ENCODE measurements around the gene AP1G2. TPM values are rescaled to one million over a fixed set of nuclear protein-coding genes. Genes with fewer than 3 reads are reported as not detected.
A peak's percentile ranks its signal among the peaks of the same experiment; 100 is the strongest.

The AP1G2 gene
- total and polyA plus RNA-seq, 2 of the 13 experiments (the other 11 are each of a cell fraction or from before 2014, with no cell fraction given): 96.9 to 611 TPM

DNA sequence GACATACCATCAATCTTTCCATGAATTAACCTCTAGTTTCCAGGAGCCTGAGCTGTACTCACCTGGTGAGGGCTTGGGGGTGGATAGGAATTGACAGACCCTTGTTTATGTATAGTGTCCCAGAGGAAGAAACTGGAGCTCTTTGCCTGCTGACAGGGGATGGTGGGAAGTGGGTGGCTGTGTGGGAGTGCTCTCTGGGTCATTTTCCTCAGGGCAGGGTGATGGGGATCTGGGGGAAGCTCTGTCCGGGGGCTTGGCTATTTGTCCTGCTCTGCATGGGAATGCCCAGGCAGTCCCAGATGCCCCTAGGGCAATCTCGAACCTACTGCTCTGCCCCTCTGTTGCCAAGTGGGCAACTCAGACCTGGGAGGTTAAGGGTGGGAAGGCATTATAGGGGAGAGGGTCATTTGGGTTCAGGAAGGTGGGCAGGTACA, 46.8 kb upstream of the AP1G2 start (continued):
- TF ChIP-seq, protein P1, sequence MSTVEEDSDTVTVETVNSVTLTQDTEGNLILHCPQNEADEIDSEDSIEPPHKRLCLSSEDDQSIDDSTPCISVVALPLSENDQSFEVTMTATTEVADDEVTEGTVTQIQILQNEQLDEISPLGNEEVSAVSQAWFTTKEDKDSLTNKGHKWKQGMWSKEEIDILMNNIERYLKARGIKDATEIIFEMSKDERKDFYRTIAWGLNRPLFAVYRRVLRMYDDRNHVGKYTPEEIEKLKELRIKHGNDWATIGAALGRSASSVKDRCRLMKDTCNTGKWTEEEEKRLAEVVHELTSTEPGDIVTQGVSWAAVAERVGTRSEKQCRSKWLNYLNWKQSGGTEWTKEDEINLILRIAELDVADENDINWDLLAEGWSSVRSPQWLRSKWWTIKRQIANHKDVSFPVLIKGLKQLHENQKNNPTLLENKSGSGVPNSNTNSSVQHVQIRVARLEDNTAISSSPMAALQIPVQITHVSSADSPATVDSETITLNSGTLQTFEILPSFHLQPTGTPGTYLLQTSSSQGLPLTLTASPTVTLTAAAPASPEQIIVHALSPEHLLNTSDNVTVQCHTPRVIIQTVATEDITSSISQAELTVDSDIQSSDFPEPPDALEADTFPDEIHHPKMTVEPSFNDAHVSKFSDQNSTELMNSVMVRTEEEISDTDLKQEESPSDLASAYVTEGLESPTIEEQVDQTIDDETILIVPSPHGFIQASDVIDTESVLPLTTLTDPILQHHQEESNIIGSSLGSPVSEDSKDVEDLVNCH (CRISPR knock-in tag; IDR thresholded peaks at IDR 0.05): no peak
- no peak for TF ChIP-seq BRCA1 (CRISPR knock-in tag; IDR thresholded peaks at IDR 0.05)
- peak; percentile 53; the same call in 1 of the 2 replicates for TF ChIP-seq MTA1 (CRISPR knock-in tag; IDR thresholded peaks at IDR 0.05; ENCODE audit: borderline replicate concordance)
- TF ChIP-seq ZKSCAN5 (CRISPR knock-in tag; IDR thresholded peaks at IDR 0.05): no peak

- in situ Hi-C loops (cut with HindIII; ENCODE audit: extremely low pct_ligation_motif_present, low pct_unique_long_range_greater_than_20kb): no loop called here
- Histone ChIP-seq H3K9ac (ENCODE audit: insufficient read depth, low read depth, low read length) (peak overlapping the region; percentile 47), H3K4me2 (ENCODE audit: low read depth, low read length) (peak overlapping the region; percentile 86), H4K20me1 (ENCODE audit: insufficient read depth, low read length) (no peaks in the 10 kb centered on the region), H3K27ac (ENCODE audit: extremely low read length, insufficient read depth, low read length) (peak overlapping the region; percentile 89), H3K4me3 (replicated peaks in 1 of 3; ENCODE audit: insufficient read depth in 1 of 3, low read depth in 2 of 3, low read length in 3 of 3) (peak overlapping the region in 2 of 3 experiments; percentile 9 to 26; a peak in 3 of 6 replicates), H2AFZ (ENCODE audit: low read length) (no peak overlapping the region), H3K79me2 (ENCODE audit: insufficient read depth, low read length) (no peaks in the 10 kb centered on the region), H3K4me1 (ENCODE audit: insufficient read depth, low read length) (peaks cover 95% of the 10 kb centered on the region), H3K27me3 (ENCODE audit: control insufficient read depth in 1 of 2, insufficient read depth in 2 of 2, low read length in 2 of 2) (no peaks in the 10 kb centered on the region), H3K9me3 (ENCODE audit: low read length) (no peaks in the 10 kb centered on the region), H3K36me3 (replicated peaks in 1 of 2; ENCODE audit: control insufficient read depth in 1 of 2, insufficient read depth in 2 of 2, low read length in 2 of 2) (no peaks in the 10 kb centered on the region)
- intact Hi-C loops (cut with micrococcal nuclease; ENCODE audit: unreplicated experiment): loop anchor here (1.0 to 5.0 kb wide), 3 partner anchors 19 to 479 kb away; partner anchors contain the start of genes DHRS2 and PCK2
- peak; percentile 70 for ATAC-seq
- BruUV-seq (replicated peaks): no TSS peak
- peak; percentile 100 for DNase-seq (ENCODE audit: low spot score)
- ChIA-PET CTCF (ENCODE audit: low intra/inter-chr PET ratio, low total read pairs) (interaction anchor here (2.3 to 2.4 kb wide), 2 partner anchors 19 to 24 kb away, joined by 8 to 19 read pairs; no protein-coding TSS in a partner anchor), POLR2A (interaction anchor here (0.9 to 14.7 kb wide), 20 partner anchors 9 to 658 kb away, joined by 3 to 1105 read pairs (median 8); partner anchors contain the start of genes AP1G2, DHRS2, NRL and PABPN1)
- WGBS (ENCODE audit: low lambda C conversion rate): 6% methylated on average over 6 of the region's 6 CpGs
- peak; percentile 89 for FAIRE-seq
- TF ChIP-seq HNRNPUL1 (IDR thresholded peaks at IDR 0.05; ENCODE audit: low read depth, low read length) (peak; percentile 97), ZBTB10 (CRISPR knock-in tag; IDR thresholded peaks at IDR 0.05; ENCODE audit: borderline replicate concordance) (peak; percentile 62; the same call in 1 of the 2 replicates), TFDP2 (CRISPR knock-in tag; IDR thresholded peaks at IDR 0.05) (peak; percentile 74), SOX13 (IDR thresholded peaks at IDR 0.05) (0 out of 2 replicates have a peak, but pooled peaks have one; percentile 34), SOX13 (CRISPR knock-in tag; conservative IDR thresholded peaks at IDR 0.05 in 1 of 2, IDR thresholded peaks at IDR 0.05 in 1 of 2) (peak; percentile 29 to 93; a peak in 3 of 4 replicates), CEBPB (IDR thresholded peaks at IDR 0.05; ENCODE audit: borderline replicate concordance, low read depth, low read length) (no peak), STAT5B (CRISPR knock-in tag; IDR thresholded peaks at IDR 0.05) (peak; percentile 80; the same call in 1 of the 2 replicates), HNRNPLL (IDR thresholded peaks at IDR 0.05; ENCODE audit: low read depth, low read length, poor library complexity, severe bottlenecking) (no peak)
- TF ChIP-seq, protein P2, sequence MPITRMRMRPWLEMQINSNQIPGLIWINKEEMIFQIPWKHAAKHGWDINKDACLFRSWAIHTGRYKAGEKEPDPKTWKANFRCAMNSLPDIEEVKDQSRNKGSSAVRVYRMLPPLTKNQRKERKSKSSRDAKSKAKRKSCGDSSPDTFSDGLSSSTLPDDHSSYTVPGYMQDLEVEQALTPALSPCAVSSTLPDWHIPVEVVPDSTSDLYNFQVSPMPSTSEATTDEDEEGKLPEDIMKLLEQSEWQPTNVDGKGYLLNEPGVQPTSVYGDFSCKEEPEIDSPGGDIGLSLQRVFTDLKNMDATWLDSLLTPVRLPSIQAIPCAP (CRISPR knock-in tag; IDR thresholded peaks at IDR 0.05; ENCODE audit: low read depth): no peak
These were observed 45.9 kb upstream of the AP1G2 start for GRCh38 chr14:23613242-23614070.
